SK-N-MC (cell line): ENCODE results near the gene ZNF618.

Source experiments
- EZH2 ChIP-seq: fragments of 200-600 bp; sonication (generic); IDR thresholded peaks from one replicate; pipeline ENCODE4 v1.6.1; 2017; ENCODE audit warnings: antibody characterized with exemption
- FOXP2 ChIP-seq: optimal IDR thresholded peaks from 2 replicates; pipeline ENCODE3; 2011; ENCODE audit warnings: mild to moderate bottlenecking, moderate library complexity; ENCODE audit not compliant: insufficient read depth; ENCODE audit errors: extremely low read length, control extremely low read depth
- POLR2AphosphoS5 ChIP-seq: IDR thresholded peaks from 2 replicates; pipeline ENCODE4 v1.6.1; 2012; ENCODE audit warnings: mild to moderate bottlenecking, low read depth, low read length, borderline replicate concordance

GRCh38 chr9:114065304-114065703, 189.2 kb downstream of the ZNF618 start:
- TF ChIP-seq EZH2 (no peak), POLR2AphosphoS5 (no peak), FOXP2 (no peak)
